GM19395 (cell line): ENCODE results near the gene PSMB4.
"Not testable (repeated sequence)": the region's sequence is repeated elsewhere in the genome, so short reads cannot be mapped to it uniquely, and the experiment has no call there.

Source experiments
- ATAC-seq: cut with Tn5 transposase; IDR thresholded peaks from one replicate; pipeline ENCODE4 v1.9.1; 2021; ENCODE audit warnings: mild to moderate bottlenecking, moderate library complexity; ENCODE audit not compliant: unreplicated experiment

The PSMB4 gene

DNA sequence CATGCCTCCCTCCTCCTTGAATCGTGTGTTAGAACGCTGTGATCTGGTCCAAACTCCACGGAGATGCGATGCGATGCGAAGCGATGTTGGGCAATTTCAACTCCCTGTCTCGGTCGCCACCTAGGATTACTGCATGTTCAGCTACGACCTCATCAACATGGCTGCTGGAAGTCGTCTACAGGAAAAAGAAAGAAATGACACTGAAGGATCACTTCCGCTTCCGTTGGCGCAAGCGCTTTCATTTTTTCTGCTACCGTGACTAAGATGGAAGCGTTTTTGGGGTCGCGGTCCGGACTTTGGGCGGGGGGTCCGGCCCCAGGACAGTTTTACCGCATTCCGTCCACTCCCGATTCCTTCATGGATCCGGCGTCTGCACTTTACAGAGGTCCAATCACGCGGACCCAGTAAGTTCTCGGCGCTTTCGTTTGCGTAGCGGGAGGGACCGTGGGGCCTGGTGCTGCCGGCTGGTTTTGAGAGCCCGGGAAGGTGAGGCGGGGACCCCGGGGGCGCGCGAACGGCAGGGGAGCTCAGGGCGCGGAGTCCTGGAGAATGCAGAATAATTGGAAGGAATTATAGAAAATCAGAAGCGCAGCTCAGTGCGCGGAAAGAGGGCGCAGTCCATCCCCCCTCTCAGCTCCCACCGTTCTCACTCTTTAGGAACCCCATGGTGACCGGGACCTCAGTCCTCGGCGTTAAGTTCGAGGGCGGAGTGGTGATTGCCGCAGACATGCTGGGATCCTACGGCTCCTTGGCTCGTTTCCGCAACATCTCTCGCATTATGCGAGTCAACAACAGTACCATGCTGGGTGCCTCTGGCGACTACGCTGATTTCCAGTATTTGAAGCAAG, at the start of gene PSMB4:
Gene PSMB4, plus strand, starts transcription at position 250 of the 848 bp plus-strand sequence. Its CDS starts 15 bp downstream, at position 265.
- ATAC-seq = peak; percentile 88

DNA sequence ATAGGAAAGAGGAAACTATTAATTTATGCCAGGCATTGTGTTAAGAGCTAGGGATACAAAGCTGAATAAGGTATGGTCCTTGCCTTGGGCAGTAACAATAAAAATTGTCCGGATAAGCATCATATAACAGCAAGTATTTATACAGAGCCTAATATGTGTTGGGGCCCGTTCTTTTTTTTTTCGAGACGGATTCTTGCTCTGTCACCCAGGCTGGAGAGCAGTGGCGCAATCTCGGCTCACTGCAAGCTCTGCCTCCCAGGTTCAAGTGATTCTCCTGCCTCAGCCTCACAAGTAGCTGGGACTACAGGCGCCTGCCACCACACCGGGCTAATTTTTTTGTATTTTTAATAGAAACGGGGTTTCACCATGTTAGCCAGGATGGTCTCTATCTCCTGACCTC, 49.0 kb upstream of the PSMB4 start:
- not testable (repeated sequence) for ATAC-seq

- no peak for ATAC-seq
Measured at GRCh38 chr1:151352021-151352718, 47.2 kb upstream of the PSMB4 start.

- ATAC-seq = no peak
Measured at GRCh38 chr1:151356696-151357095, 42.7 kb upstream of the PSMB4 start.

DNA sequence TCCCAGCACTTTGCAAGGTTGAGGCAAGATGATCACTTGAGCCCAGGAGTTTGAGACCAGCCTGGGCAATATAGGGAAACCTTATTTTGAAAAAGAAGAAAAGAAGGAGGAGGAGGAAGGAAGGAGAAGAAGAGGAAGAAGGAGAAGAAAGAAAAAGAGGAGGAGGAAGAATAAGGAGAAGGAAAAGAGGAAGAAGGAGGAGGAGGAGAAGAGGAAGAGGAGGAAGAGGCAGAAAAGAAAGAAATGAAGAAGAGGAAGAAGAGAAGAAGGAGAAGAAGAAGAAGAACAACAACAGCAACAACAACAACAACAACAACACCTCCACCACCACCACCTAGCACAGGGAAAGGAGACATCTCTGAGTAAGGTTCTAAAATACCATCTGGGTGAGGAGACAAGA, 37.5 kb upstream of the PSMB4 start:
- ATAC-seq = no peak

- ATAC-seq = no peak
Measured at GRCh38 chr1:151362308-151363155, 36.8 kb upstream of the PSMB4 start.

GRCh38 chr1:151364996-151365395, 34.4 kb upstream of the PSMB4 start:
- ATAC-seq = no peak

DNA sequence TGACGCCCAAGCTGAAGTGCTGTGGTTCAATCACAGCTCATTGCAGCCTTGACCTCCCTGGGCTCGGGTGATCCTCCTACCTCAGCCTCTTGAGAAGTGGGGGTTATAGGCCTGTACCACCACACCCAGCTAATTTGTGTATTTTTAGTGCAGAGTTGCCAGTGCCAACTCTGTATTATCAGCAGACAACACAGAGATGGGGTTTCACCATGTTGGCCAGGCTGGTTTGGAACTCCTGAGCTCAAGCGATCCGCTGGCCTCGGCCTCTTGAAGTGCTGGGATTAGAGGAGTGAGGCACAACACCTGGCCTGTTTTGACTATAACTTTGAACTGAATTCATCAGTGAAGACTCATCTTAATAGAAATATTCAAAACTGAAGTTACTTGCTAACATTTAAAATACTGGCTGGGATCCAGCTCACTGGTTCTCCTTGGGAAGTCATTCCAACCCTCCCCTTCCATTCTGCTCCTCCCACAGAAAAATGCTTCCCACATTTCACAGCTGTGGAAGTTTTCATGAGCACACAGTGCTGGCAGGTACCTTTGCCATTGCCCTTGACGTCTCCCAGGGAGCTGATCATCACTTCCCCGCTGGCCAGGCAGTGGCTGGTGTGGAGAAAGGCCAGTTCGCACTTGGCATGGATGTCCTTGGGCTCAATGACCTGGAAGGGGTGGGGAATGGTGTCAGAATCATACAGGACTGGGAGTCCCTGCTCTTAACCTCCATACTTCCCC, 31.5 kb upstream of the PSMB4 start:
- ATAC-seq = no peak

- no peak for ATAC-seq
Measured at GRCh38 chr1:151368393-151369301, 30.7 kb upstream of the PSMB4 start.

- ATAC-seq = no peak
Measured at GRCh38 chr1:151369302-151369610, 30.1 kb upstream of the PSMB4 start.

DNA sequence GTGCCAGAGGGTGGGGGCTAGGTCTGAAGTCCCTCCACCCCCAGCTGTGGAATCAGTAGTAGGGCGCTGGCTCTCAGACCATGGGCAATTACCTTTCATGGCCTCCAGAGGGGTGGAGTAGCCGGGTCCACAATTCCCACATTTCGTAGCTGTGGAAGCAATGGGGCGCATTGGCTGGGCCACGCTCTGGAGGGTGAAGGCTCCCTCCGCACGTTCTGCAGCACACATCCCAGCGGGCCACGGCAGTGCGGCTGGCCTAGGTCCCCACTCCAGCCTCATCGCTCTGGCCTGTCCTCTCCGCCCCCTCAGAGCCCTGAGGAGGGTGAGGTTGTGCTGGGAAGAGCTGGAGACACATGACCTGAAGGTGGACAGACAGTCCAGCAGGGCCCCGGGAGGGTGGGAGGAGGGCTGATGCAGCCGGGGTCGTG, 29.7 kb upstream of the PSMB4 start:
- ATAC-seq = no peak

DNA sequence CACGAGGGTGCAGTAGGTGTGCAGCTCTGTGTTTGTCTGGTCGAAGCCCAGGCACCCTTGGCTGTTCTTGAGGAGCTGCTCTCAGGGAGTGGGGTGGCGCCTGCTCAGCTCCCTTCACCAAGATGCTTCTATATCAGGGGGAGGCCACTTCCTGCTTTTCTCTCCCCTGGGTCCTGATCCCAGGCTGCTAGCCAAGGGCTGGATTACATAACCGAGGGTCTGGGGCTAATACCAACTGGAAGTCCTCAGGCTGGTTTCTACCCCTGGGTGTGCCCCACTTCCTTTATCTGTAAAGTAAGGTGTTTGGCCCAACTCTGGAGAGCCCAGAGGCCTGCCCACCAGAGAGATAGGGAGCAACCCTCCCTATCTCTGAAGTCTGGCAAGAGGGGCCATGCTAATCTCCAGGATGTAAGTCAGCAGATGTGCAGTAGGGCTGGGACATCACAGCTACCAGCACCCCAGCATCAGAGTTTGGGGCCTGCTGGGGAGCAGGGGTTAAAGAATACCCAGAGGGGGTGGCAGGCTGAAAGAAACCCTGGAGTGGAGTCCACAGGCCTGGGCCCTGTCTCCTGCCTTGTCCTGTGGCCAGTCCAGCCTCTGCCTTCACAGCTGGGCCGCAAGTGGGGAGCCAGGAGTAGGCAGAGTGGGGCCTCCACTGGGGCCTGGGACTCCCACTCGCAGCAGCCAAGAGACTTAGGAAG, 29.0 kb upstream of the PSMB4 start:
- ATAC-seq = no peak

- no peak for ATAC-seq
Measured at GRCh38 chr1:151371370-151372057, 27.9 kb upstream of the PSMB4 start.

DNA sequence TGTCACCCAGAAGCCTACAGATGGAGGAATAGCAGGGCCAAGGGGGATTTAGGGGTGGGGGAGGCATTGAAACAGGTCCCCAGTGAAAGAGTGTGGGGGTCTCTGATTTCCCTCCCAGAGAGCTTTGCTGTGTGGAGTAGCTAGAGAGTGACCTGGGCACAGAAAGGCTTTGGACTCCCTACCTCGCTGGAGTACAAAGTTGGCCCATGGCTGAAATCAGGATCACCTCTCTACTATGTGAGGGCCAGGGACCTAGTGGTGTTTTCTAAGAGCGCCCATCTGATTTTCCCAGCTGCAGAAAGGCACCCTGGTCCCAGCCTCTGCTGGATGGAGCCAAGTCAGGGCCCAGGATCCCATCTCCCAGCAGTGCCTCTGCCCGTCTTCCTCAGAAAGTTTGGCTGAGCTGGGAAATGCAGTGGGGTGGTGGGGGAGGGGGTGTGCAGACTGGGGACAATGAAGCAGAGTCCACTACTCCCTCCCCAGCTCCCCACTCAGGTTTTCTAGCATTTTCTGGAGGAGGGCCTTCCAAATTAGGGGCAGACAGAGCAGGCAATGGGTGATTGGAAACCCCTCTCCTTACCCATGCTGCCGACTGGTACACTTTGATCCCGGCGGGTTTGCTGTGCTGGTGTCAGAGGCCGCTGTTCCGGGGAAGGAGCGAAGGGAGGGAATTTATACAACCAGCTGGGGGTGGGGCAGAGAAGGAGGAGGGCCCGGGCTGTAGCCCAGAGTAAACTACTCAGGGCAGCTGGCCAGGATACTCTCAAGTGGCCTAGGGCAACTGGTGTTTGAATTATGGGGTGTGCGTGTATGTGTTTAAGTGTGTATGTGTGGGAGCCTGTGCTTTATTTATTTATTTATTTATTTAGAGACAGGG, 27.1 kb upstream of the PSMB4 start, which contains the start of gene SELENBP1:
Gene SELENBP1, minus strand, starts transcription at position 648 of the 877 bp plus-strand sequence. Its CDS starts 64 bp downstream, at position 584.
- no peak for ATAC-seq

DNA sequence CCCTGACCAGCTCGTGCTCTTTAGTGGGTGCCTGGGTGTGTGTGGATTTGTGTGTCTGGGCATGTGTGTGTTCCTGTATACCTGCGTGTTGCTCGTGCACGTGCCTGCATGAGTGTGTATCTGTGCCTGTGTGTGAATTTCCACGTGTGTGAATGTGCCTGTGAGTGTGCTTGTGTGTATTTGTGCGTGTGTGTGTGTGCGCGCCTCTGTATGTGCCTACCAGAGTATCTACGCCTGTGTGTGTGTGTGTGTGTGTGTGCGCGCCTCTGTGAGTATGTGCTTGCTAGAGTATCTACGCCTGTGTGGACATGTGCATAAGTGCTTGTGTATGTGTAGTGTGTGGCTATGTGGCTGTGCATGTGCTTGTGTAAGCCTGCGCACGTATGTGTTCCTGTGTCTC, 26.2 kb upstream of the PSMB4 start:
- ATAC-seq = no peak

- ATAC-seq = no peak
Measured at GRCh38 chr1:151377150-151377884, 22.1 kb upstream of the PSMB4 start.

- ATAC-seq = no peak
Measured at GRCh38 chr1:151384584-151384983, 14.8 kb upstream of the PSMB4 start.
